ENCODE measurements around the gene PLEKHN1.

PLEKHN1 gene

DNA sequence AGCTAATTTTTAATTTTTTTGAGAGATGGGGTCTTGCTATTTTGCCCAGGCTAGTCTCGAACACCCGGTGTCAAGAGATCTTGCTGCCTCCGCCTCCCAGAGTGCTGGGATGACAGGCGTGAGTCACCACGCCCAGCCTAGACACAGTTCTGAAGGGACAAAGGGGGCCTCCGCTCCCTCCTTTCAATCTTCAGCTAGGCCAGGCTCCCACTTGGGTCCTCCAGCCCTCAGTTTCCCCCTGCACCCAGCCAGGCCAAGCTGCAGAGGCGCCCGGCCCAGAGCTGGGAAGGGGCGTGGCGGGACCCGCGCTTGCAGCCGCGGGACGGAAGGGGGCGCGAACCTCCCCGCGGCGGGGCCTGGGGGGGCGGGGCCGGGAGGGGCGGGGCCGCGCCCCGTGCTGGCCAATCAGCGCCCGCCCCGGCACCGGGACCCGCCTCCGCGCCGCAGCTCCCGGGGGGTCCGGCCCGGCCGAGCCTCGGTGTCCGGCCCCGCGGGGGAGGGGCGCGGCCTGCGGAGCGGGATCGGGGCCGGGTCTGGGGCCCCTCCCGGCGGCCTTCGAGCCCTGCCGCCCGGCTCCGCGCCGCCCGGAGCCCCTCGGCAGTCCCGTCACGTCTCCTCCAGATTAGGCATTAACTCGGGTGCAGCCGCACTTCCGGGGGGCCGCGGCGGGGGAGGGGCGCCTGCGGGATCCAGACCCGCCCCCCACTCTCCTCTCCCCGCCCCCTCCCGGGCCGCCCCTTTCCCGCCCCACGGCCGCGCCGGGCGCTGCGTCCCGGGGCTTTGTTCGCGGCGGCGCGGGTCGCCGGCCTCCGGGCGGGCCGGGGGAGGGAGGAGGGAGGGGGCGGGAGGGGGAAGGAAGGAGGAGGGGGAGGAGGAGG is 53.1 kb downstream of the PLEKHN1 start:
- TF ChIP-seq, protein P1, sequence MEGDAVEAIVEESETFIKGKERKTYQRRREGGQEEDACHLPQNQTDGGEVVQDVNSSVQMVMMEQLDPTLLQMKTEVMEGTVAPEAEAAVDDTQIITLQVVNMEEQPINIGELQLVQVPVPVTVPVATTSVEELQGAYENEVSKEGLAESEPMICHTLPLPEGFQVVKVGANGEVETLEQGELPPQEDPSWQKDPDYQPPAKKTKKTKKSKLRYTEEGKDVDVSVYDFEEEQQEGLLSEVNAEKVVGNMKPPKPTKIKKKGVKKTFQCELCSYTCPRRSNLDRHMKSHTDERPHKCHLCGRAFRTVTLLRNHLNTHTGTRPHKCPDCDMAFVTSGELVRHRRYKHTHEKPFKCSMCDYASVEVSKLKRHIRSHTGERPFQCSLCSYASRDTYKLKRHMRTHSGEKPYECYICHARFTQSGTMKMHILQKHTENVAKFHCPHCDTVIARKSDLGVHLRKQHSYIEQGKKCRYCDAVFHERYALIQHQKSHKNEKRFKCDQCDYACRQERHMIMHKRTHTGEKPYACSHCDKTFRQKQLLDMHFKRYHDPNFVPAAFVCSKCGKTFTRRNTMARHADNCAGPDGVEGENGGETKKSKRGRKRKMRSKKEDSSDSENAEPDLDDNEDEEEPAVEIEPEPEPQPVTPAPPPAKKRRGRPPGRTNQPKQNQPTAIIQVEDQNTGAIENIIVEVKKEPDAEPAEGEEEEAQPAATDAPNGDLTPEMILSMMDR (conservative IDR thresholded peaks at IDR 0.05; ENCODE audit: low read length), result no peak; the same call in none of the 2 replicates
- peak overlapping the region; percentile 49 for H3K4me3 ChIP-seq (ENCODE audit: low read length)
- peak; percentile 81 for DNase-seq (ENCODE audit: low read depth)

GRCh38 chr1:1020000-1020404 is 53.7 kb downstream of the PLEKHN1 start, which contains the start of gene AGRN:
Gene AGRN (plus strand): TSS chr1:1020120. CDS start chr1:1020173, 53 bp downstream.
- no peak for DNase-seq (ENCODE audit: low read depth)
- peak within 1 kb of the TSS; percentile 66 for H3K4me3 ChIP-seq (ENCODE audit: low read length)
- TF ChIP-seq, protein P1 (conservative IDR thresholded peaks at IDR 0.05; ENCODE audit: low read length), result no peak

GRCh38 chr1:1020415-1021009 is 54.2 kb downstream of the PLEKHN1 start:
- no peak for DNase-seq (ENCODE audit: low read depth)
- TF ChIP-seq, protein P1 (conservative IDR thresholded peaks at IDR 0.05; ENCODE audit: low read length), result no peak
- H3K4me3 ChIP-seq (ENCODE audit: low read length), result peak overlapping the region; percentile 66

GRCh38 chr1:1021010-1021919 is 55.0 kb downstream of the PLEKHN1 start:
- TF ChIP-seq, protein P1 (conservative IDR thresholded peaks at IDR 0.05; ENCODE audit: low read length), result no peak
- DNase-seq (ENCODE audit: low read depth), result peak; percentile 73
- H3K4me3 ChIP-seq (ENCODE audit: low read length), result peak overlapping the region; percentile 66

DNA sequence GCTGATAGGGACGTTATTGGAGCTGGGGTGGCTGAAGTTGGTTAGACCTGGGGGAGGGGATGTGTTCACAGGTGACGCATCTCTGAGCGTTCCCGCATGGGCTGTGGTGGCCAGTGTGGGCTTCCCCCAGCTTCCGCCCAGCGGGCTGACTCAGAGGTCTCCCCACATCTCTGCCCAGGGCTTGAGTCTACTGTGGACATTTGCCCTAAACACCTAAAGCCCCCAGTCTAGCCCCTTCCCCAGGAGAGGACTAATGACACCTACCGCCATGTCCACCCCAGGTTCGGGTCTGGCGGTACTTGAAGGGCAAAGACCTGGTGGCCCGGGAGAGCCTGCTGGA is 55.6 kb downstream of the PLEKHN1 start:
- TF ChIP-seq, protein P1 (conservative IDR thresholded peaks at IDR 0.05; ENCODE audit: low read length), result no peak
- DNase-seq (ENCODE audit: low read depth), result no peak
- peak overlapping the region; percentile 66 for H3K4me3 ChIP-seq (ENCODE audit: low read length)

GRCh38 chr1:1022302-1023009 is 56.2 kb downstream of the PLEKHN1 start:
- TF ChIP-seq, protein P1 (conservative IDR thresholded peaks at IDR 0.05; ENCODE audit: low read length), result no peak
- no peak overlapping the region for H3K4me3 ChIP-seq (ENCODE audit: low read length)
- DNase-seq (ENCODE audit: low read depth), result no peak
